H1 (cell line): ENCODE data around the gene IL2RA. TPM values are rescaled to one million over a fixed set of nuclear protein-coding genes. Genes with fewer than 3 reads are reported as not detected.

Experiments used
- CTCF ChIA-PET: fragments of 300-600 bp; sonication (Branson Sonifier 250); formaldehyde crosslinking; loops from one replicate; lab custom pipeline; 2021; ENCODE audit not compliant: partially characterized antibody; lab: Charles Lee
- POLR2A ChIA-PET: fragments of 300-600 bp; sonication (Branson Sonifier 250); formaldehyde crosslinking; loops from one replicate; lab custom pipeline; 2021; ENCODE audit warnings: inconsistent platforms; ENCODE audit not compliant: partially characterized antibody; lab: Charles Lee
- DNase-seq, 2 experiments: peaks; one replicate each; pipeline versions ENCODE4 v3.0.0 to v3.0.0-alpha.2; 2010 to 2022; ENCODE audit warnings: low spot score in 2 of 2, low read depth in 1 of 2, mixed read lengths in 1 of 2
- FAIRE-seq: peaks from 2 replicates; lab custom pipeline; 2011; peaks lifted over from hg19 to GRCh38; lab: Jason Lieb, UNC
- H2AFZ ChIP-seq: 2 replicates; pipeline ENCODE4 v1.8.1; 2012; ENCODE audit warnings: low read length, inconsistent platforms
- H2AK5ac ChIP-seq: 2 replicates; pipeline ENCODE4 v1.6.1; 2013; ENCODE audit warnings: low read depth, low read length
- H2BK120ac ChIP-seq: replicated peaks from 2 replicates; pipeline ENCODE3; 2013; ENCODE audit warnings: low read depth, low read length, inconsistent platforms
- H2BK12ac ChIP-seq: 2 replicates; pipeline ENCODE4 v1.6.1; 2013; ENCODE audit warnings: low read depth, low read length
- H2BK15ac ChIP-seq: 2 replicates; pipeline ENCODE4 v1.6.1; 2013; ENCODE audit warnings: low read length
- H2BK20ac ChIP-seq: 2 replicates; pipeline ENCODE4 v1.6.1; 2013; ENCODE audit warnings: low read length
- H2BK5ac ChIP-seq: 2 replicates; pipeline ENCODE4 v1.6.1; 2013; ENCODE audit warnings: low read depth, low read length
- H3K14ac ChIP-seq: 2 replicates; pipeline ENCODE4 v1.6.1; 2013; ENCODE audit warnings: inconsistent platforms; ENCODE audit not compliant: insufficient read length
- H3K18ac ChIP-seq: 2 replicates; pipeline ENCODE4 v1.6.1; 2013; ENCODE audit warnings: low read length; ENCODE audit errors: extremely low read depth
- H3K23ac ChIP-seq: 2 replicates; pipeline ENCODE4 v1.6.1; 2013; ENCODE audit warnings: inconsistent platforms; ENCODE audit not compliant: insufficient read length
- H3K23me2 ChIP-seq: 2 replicates; pipeline ENCODE4 v1.6.1; 2013; ENCODE audit warnings: low read depth, low read length
- H3K27ac ChIP-seq: 2 replicates; pipeline ENCODE4 v1.6.1; 2011; ENCODE audit warnings: low read depth, low read length, inconsistent platforms
- H3K27me3 ChIP-seq, 4 experiments: replicated peaks in 1 of 4; 1 replicate in 1 of 4; 2 replicates in 3 of 4; pipeline versions ENCODE4 v1.6.1 to v1.8.1; 2011 to 2013; ENCODE audit warnings: low read length in 3 of 4, mild to moderate bottlenecking in 3 of 4, inconsistent platforms in 2 of 4, mixed read lengths in 2 of 4, moderate library complexity in 1 of 4; ENCODE audit not compliant: control insufficient read depth in 3 of 4, insufficient read depth in 3 of 4; ENCODE audit errors: extremely low read depth in 1 of 4
- H3K36me3 ChIP-seq, 4 experiments: 2 replicates each; pipeline versions ENCODE4 v1.6.1 to v1.8.1; 2011 to 2013; ENCODE audit warnings: mild to moderate bottlenecking in 4 of 4, low read length in 3 of 4, moderate library complexity in 2 of 4, control low read depth in 1 of 4, inconsistent platforms in 1 of 4; ENCODE audit not compliant: insufficient read depth in 4 of 4, control insufficient read depth in 2 of 4
- H3K4ac ChIP-seq: replicated peaks from 2 replicates; pipeline ENCODE3; 2013; ENCODE audit warnings: low read length, low read depth, mixed read lengths, inconsistent platforms; ENCODE audit not compliant: insufficient read length
- H3K4me1 ChIP-seq, 4 experiments: replicated peaks in 1 of 4; 1 replicate in 1 of 4; 2 replicates in 3 of 4; pipeline versions ENCODE4 v1.6.1 to v1.8.1; 2011 to 2013; ENCODE audit warnings: low read length in 3 of 4, inconsistent platforms in 2 of 4, mixed read lengths in 1 of 4; ENCODE audit not compliant: insufficient read depth in 4 of 4, control insufficient read depth in 3 of 4
- H3K4me2 ChIP-seq, 2 experiments: 2 replicates each; pipeline versions ENCODE4 v1.6.1 to v1.8.1; 2011 to 2013; ENCODE audit warnings: low read depth in 2 of 2, low read length in 2 of 2, control low read depth in 1 of 2, inconsistent platforms in 1 of 2, mild to moderate bottlenecking in 1 of 2; ENCODE audit not compliant: insufficient read depth in 1 of 2
- H3K4me3 ChIP-seq, 4 experiments: fragments of 200-600, 300-600 bp in 1 of 4; sonication (generic), shearing (Covaris generic), sonication (Bioruptor Twin) in 1 of 4; 2 replicates each; pipeline versions ENCODE4 v1.5.1 to v1.8.1; 2011 to 2016; ENCODE audit warnings: low read length in 4 of 4, low read depth in 3 of 4, control low read depth in 2 of 4, inconsistent platforms in 2 of 4, mild to moderate bottlenecking in 2 of 4, mixed read lengths in 1 of 4, moderate library complexity in 1 of 4; ENCODE audit not compliant: insufficient read depth in 2 of 4; ENCODE audit errors: extremely low read depth in 1 of 4
- H3K56ac ChIP-seq: replicated peaks from 2 replicates; pipeline ENCODE3; 2013; ENCODE audit warnings: low read depth, mild to moderate bottlenecking, mixed read lengths, low read length, inconsistent platforms; ENCODE audit not compliant: insufficient read length
- H3K79me1 ChIP-seq: 2 replicates; pipeline ENCODE4 v1.6.1; 2013; ENCODE audit warnings: low read depth, low read length, control low read depth
- H3K79me2 ChIP-seq, 2 experiments: 2 replicates each; pipeline versions ENCODE4 v1.6.1 to v1.8.1; 2012 to 2013; ENCODE audit warnings: low read length in 2 of 2, mild to moderate bottlenecking in 2 of 2, inconsistent platforms in 1 of 2; ENCODE audit not compliant: insufficient read depth in 2 of 2, control insufficient read depth in 1 of 2
- H3K9ac ChIP-seq, 4 experiments: replicated peaks in 1 of 4; 1 replicate in 1 of 4; 2 replicates in 3 of 4; pipeline versions ENCODE4 v1.6.1 to v1.8.1; 2011 to 2013; ENCODE audit warnings: low read depth in 3 of 4, low read length in 3 of 4, control low read depth in 2 of 4, mild to moderate bottlenecking in 2 of 4, moderate library complexity in 2 of 4, inconsistent platforms in 1 of 4; ENCODE audit errors: extremely low read depth in 1 of 4
- H3K9me3 ChIP-seq, 2 experiments: 2 replicates each; pipeline versions ENCODE4 v1.6.1 to v1.8.1; 2012 to 2013; ENCODE audit warnings: mild to moderate bottlenecking in 2 of 2, moderate library complexity in 2 of 2, control low read depth in 1 of 2, inconsistent platforms in 1 of 2, low read depth in 1 of 2, low read length in 1 of 2, mixed read lengths in 1 of 2; ENCODE audit not compliant: insufficient read depth in 2 of 2
- H4K20me1 ChIP-seq, 2 experiments: replicated peaks in 1 of 2; 2 replicates each; pipeline versions ENCODE3 to v1.8.1; 2011 to 2013; ENCODE audit warnings: inconsistent platforms in 2 of 2, low read length in 2 of 2, mild to moderate bottlenecking in 1 of 2; ENCODE audit not compliant: insufficient read depth in 2 of 2, control insufficient read depth in 1 of 2
- H4K5ac ChIP-seq: 2 replicates; pipeline ENCODE4 v1.6.1; 2013; ENCODE audit warnings: low read length, low read depth, mixed read lengths, inconsistent platforms; ENCODE audit not compliant: insufficient read length
- H4K8ac ChIP-seq: 2 replicates; pipeline ENCODE4 v1.8.0; 2013; ENCODE audit warnings: mild to moderate bottlenecking, moderate library complexity, low read length, inconsistent platforms; ENCODE audit not compliant: insufficient read depth; ENCODE audit errors: extremely low read depth
- H4K91ac ChIP-seq: replicated peaks from 2 replicates; pipeline ENCODE3; 2013; ENCODE audit warnings: low read length, mixed read lengths, inconsistent platforms; ENCODE audit not compliant: insufficient read length
- ATF2 ChIP-seq: IDR thresholded peaks from 2 replicates; pipeline ENCODE4 v1.6.1; 2012; ENCODE audit warnings: low read length, inconsistent platforms
- CHD2 ChIP-seq: IDR thresholded peaks from 2 replicates; pipeline ENCODE4 v1.6.1; 2012; ENCODE audit warnings: low read length, improper control_type of control experiment
- FOSL1 ChIP-seq: IDR thresholded peaks from 2 replicates; pipeline ENCODE4 v1.6.1; 2011; ENCODE audit warnings: mild to moderate bottlenecking, low read depth, low read length, moderate library complexity; ENCODE audit not compliant: insufficient read depth
- HDAC2 ChIP-seq, 2 experiments: fragments of 300-600 bp in 1 of 2; sonication (generic) in 1 of 2; IDR thresholded peaks; 2 replicates each; pipeline ENCODE4 v1.6.1; 2011 to 2012; ENCODE audit warnings: low read depth in 2 of 2, low read length in 2 of 2, mild to moderate bottlenecking in 2 of 2, moderate library complexity in 2 of 2, borderline replicate concordance in 1 of 2, inconsistent platforms in 1 of 2
- KDM5A ChIP-seq: fragments of 200-600 bp; IDR thresholded peaks from 2 replicates; pipeline ENCODE4 v1.7.1; 2012; ENCODE audit warnings: mild to moderate bottlenecking, low read length, inconsistent platforms, mixed read lengths
- POLR2AphosphoS5 ChIP-seq: IDR thresholded peaks from 2 replicates; pipeline ENCODE4 v1.6.1; 2011; ENCODE audit warnings: low read depth, low read length
- RAD21 ChIP-seq, 2 experiments: IDR thresholded peaks in 1 of 2; conservative IDR thresholded peaks in 1 of 2; 2 replicates each; pipeline ENCODE4 v1.6.1; 2011; ENCODE audit warnings: low read depth in 2 of 2, low read length in 2 of 2, improper control_type of control experiment in 1 of 2, inconsistent platforms in 1 of 2, mild to moderate bottlenecking in 1 of 2, moderate library complexity in 1 of 2
- WGBS, 2 experiments: shearing (Covaris generic) in 1 of 2; methylation state at CpG; one replicate each; pipeline versions ENCODE4 v1.1.6 to v1.1.7; 2013 to 2015; ENCODE audit warnings: low lambda C conversion rate in 2 of 2, mixed read lengths in 2 of 2, inconsistent platforms in 1 of 2, low coverage in 1 of 2, missing lambda C conversion rate in 1 of 2; ENCODE audit not compliant: insufficient replicate concordance in 2 of 2, insufficient coverage in 1 of 2, insufficient read length in 1 of 2; ENCODE audit errors: extremely low coverage in 1 of 2, missing lambda C conversion rate in 1 of 2; 5-methylcytosine and 5-hydroxymethylcytosine counted together
- polyA plus RNA-seq, 7 experiments: library from polyadenylated mRNA; depleted of rRNA in 3 of 7; stranded (reverse) in 5 of 7; unstranded in 2 of 7; fragments of >200 nt in 5 of 7; fragments of 200-250 nt in 2 of 7; gene quantifications; 1 replicate in 5 of 7; 2 replicates in 1 of 7; 4 replicates in 1 of 7; pipeline versions ENCODE4 v1.2.1 to v1.2.3, GENCODE V29; 2011 to 2013; ENCODE audit warnings: missing spikeins in 2 of 7, mixed read lengths in 2 of 7
- total RNA-seq: library from RNA; stranded (reverse); fragmentation: NEBNext Ultra II Directional; extraction: Animal tissue kit (Norgen Biotek cat#: 25700); gene quantifications from 2 replicates; pipeline ENCODE4 v1.2.1, GENCODE V29; 2021

Gene IL2RA
- total and polyA plus RNA-seq, 2 of the 8 experiments (the other 6 are each of a cell fraction or from before 2014, with no cell fraction given), result not detected

GRCh38 chr10:6005856-6006395, 56.2 kb downstream of the IL2RA start:
- no peak for TF ChIP-seq CHD2
- TF ChIP-seq RAD21 (IDR thresholded peaks at IDR 0.05 in 1 of 2, conservative IDR thresholded peaks at IDR 0.05 in 1 of 2; ENCODE audit: low read depth in 2 of 2, low read length in 2 of 2), result no peak
- TF ChIP-seq FOSL1, result no peak
- no peak for TF ChIP-seq ATF2
- no peak for TF ChIP-seq KDM5A
- TF ChIP-seq HDAC2 (IDR thresholded peaks at IDR 0.05; ENCODE audit: borderline replicate concordance in 1 of 2, low read depth in 2 of 2, low read length in 2 of 2), result no peak
- TF ChIP-seq POLR2AphosphoS5, result no peak
- TF ChIP-seq, all 59 proteins: peak for 0
- no peak overlapping the region for H3K4ac ChIP-seq
- no peak overlapping the region for H2BK120ac ChIP-seq
- FAIRE-seq (no peak), DNase-seq (no peak)
- no peak overlapping the region for H3K27ac ChIP-seq
- no peak overlapping the region for H3K56ac ChIP-seq
- H4K8ac ChIP-seq, result no peak overlapping the region
- H3K14ac ChIP-seq, result no peak overlapping the region
- H3K23me2 ChIP-seq, result no peaks in the 10 kb centered on the region
- H3K9ac ChIP-seq, result no peak overlapping the region
- no peak overlapping the region for H3K4me2 ChIP-seq
- H3K4me1 ChIP-seq, result peaks cover 0 to 3% (median under 1%) of the 10 kb centered on the region in 4 experiments; a peak in 1 of 7 replicates
- H3K79me1 ChIP-seq, result no peaks in the 10 kb centered on the region
- H2BK5ac ChIP-seq, result no peak overlapping the region
- H3K18ac ChIP-seq, result no peak overlapping the region
- peaks cover 4 to 8% of the 10 kb centered on the region in 2 experiments; a peak in 3 of 4 replicates for H3K9me3 ChIP-seq
- no peak overlapping the region for H2BK12ac ChIP-seq
- no peak overlapping the region for H4K91ac ChIP-seq
- H4K5ac ChIP-seq, result no peak overlapping the region
- CTCF ChIA-PET, result interaction anchor here (1.2 to 1.5 kb wide), 2 partner anchors 8 to 54 kb away, joined by 3 to 5 read pairs; no protein-coding TSS in a partner anchor
- H2BK20ac ChIP-seq, result no peak overlapping the region
- no peak overlapping the region for H2BK15ac ChIP-seq
- H4K20me1 ChIP-seq, result no peaks in the 10 kb centered on the region
- WGBS, 2 experiments, result 90% methylated on average over 8 of the region's 8 CpGs; no CpG with 5 or more reads in 1 of the 2 experiments
- no peak overlapping the region for H2AK5ac ChIP-seq
- no peaks in the 10 kb centered on the region for H3K27me3 ChIP-seq
- POLR2A ChIA-PET, result interaction anchor here (0.6 kb wide), 1 partner anchor 141 kb away, joined by 3 read pairs; no protein-coding TSS in a partner anchor
- H3K23ac ChIP-seq, result no peak overlapping the region
- no peaks in the 10 kb centered on the region for H3K36me3 ChIP-seq
- no peaks in the 10 kb centered on the region for H3K79me2 ChIP-seq
- peak overlapping the region; percentile 25; the same call in 1 of the 2 replicates for H2AFZ ChIP-seq
- no peak overlapping the region for H3K4me3 ChIP-seq
